ENCODE results near the gene CPA2. TPM values are rescaled to one million over a fixed set of nuclear protein-coding genes. Genes with fewer than 3 reads are reported as not detected.

The CPA2 gene
- polyA plus RNA-seq, 1 of the 3 experiments (the other 2 are of a cell fraction), result 0.03 TPM

DNA sequence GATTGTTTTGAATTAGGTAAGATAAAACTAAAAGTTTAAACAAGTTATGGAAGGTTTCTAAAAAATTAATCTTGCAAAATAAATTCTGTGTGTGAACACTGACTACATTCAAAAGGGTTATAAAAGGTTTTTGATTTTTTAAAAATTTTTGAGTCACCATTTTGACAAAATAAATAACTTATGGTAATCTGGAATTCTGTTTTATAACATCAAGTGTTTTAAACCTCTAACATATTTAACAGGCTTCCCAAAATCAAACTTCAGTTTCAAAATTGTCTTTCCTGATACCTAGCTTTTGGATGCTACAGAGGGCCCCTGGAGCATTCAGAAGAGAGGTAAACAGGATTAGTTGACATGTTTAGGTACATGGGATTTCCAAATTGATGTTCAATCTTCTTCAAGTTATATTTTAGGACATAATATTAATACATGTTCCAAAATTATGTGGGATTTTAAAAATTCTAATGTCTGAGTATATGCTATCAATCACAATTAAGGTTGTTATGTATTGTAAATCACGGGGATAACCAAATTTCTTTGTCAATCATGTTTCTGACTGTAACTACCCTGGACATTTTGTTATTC, 8.1 kb upstream of the CPA2 start:
- no peaks in the 10 kb centered on the region for H4K20me1 ChIP-seq (ENCODE audit: insufficient read depth)
- CTCF ChIA-PET, result interaction anchor here (1.4 to 1.7 kb wide), 2 partner anchors 9 to 463 kb away, joined by 3 read pairs; no protein-coding TSS in a partner anchor
- WGBS (ENCODE audit: low lambda C conversion rate), result 2% methylated on average over 1 of the region's 1 CpG

DNA sequence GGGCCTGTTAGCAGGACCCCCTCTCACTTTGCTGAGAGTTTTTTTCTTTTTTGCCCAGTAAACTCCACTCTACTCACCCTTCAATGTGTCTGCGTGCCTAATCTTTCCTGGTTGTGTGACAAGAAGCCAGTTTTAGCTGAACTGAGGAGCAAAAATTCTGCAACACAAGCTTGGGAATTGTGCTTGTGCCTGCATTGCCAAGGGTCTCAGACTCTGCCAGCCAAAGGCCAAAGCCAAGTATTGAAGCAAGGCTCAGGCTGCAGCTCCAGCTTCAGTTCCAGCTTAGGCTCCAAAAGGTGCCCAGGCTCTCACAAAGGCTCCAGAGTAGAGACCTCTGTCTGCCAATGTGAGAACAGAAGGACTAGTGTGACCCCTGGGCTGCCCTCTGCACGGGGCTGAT, 4.2 kb upstream of the CPA2 start:
- Histone ChIP-seq H3K4me3 (ENCODE audit: low read depth in 2 of 2, low read length in 1 of 2) (no peak overlapping the region), H3K27ac (ENCODE audit: low read depth in 2 of 2, low read length in 1 of 2) (no peak overlapping the region), H2AFZ (ENCODE audit: low read depth) (no peak overlapping the region), H3K4me1 (ENCODE audit: control insufficient read depth in 1 of 2, insufficient read depth in 2 of 2, low read depth in 1 of 2, low read length in 1 of 2) (no peaks in the 10 kb centered on the region), H3K79me2 (ENCODE audit: insufficient read depth) (no peaks in the 10 kb centered on the region), H3K36me3 (replicated peaks in 1 of 2; ENCODE audit: control insufficient read depth in 1 of 2, insufficient read depth in 2 of 2, low read length in 1 of 2) (no peaks in the 10 kb centered on the region), H4K20me1 (ENCODE audit: insufficient read depth) (no peaks in the 10 kb centered on the region), H3K9me3 (peaks cover 20% of the 10 kb centered on the region), H3K4me2 (no peak overlapping the region), H3K9me2 (no peaks in the 10 kb centered on the region), H3K27me3 (ENCODE audit: insufficient read depth) (no peaks in the 10 kb centered on the region), H3F3A (replicated peaks; ENCODE audit: insufficient read depth) (no peaks in the 10 kb centered on the region), H3K9ac (no peak overlapping the region)
- WGBS (ENCODE audit: low lambda C conversion rate), result 56% methylated on average over 2 of the region's 2 CpGs
- DNase-seq, result no peak
- CTCF ChIA-PET, result interaction anchor here (0.9 to 1.3 kb wide), 3 partner anchors 11 to 46 kb away, joined by 3 to 4 read pairs (median 3); no protein-coding TSS in a partner anchor
- POLR2A ChIA-PET, result no interaction called here
- no peak for TF ChIP-seq TAF1 (IDR thresholded peaks at IDR 0.05; ENCODE audit: borderline replicate concordance, low read depth, low read length)
- TF ChIP-seq, protein P1, sequence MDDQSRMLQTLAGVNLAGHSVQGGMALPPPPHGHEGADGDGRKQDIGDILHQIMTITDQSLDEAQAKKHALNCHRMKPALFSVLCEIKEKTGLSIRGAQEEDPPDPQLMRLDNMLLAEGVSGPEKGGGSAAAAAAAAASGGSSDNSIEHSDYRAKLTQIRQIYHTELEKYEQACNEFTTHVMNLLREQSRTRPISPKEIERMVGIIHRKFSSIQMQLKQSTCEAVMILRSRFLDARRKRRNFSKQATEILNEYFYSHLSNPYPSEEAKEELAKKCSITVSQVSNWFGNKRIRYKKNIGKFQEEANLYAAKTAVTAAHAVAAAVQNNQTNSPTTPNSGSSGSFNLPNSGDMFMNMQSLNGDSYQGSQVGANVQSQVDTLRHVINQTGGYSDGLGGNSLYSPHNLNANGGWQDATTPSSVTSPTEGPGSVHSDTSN (IDR thresholded peaks at IDR 0.05), result no peak
- no peak for TF ChIP-seq FOSL2 (IDR thresholded peaks at IDR 0.05; ENCODE audit: borderline replicate concordance, low read depth)
- no peak for TF ChIP-seq NRF1 (IDR thresholded peaks at IDR 0.05; ENCODE audit: low read depth, low read length)
- TF ChIP-seq GATA2 (CRISPR knock-in tag; IDR thresholded peaks at IDR 0.05), result no peak
- TF ChIP-seq, protein P2, sequence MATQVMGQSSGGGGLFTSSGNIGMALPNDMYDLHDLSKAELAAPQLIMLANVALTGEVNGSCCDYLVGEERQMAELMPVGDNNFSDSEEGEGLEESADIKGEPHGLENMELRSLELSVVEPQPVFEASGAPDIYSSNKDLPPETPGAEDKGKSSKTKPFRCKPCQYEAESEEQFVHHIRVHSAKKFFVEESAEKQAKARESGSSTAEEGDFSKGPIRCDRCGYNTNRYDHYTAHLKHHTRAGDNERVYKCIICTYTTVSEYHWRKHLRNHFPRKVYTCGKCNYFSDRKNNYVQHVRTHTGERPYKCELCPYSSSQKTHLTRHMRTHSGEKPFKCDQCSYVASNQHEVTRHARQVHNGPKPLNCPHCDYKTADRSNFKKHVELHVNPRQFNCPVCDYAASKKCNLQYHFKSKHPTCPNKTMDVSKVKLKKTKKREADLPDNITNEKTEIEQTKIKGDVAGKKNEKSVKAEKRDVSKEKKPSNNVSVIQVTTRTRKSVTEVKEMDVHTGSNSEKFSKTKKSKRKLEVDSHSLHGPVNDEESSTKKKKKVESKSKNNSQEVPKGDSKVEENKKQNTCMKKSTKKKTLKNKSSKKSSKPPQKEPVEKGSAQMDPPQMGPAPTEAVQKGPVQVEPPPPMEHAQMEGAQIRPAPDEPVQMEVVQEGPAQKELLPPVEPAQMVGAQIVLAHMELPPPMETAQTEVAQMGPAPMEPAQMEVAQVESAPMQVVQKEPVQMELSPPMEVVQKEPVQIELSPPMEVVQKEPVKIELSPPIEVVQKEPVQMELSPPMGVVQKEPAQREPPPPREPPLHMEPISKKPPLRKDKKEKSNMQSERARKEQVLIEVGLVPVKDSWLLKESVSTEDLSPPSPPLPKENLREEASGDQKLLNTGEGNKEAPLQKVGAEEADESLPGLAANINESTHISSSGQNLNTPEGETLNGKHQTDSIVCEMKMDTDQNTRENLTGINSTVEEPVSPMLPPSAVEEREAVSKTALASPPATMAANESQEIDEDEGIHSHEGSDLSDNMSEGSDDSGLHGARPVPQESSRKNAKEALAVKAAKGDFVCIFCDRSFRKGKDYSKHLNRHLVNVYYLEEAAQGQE (IDR thresholded peaks at IDR 0.05; ENCODE audit: low read depth, low read length), result no peak
- TF ChIP-seq ELF1 (IDR thresholded peaks at IDR 0.05), result no peak
- TF ChIP-seq RFX5 (IDR thresholded peaks at IDR 0.05; ENCODE audit: low read length), result no peak
- TF ChIP-seq, protein P3, sequence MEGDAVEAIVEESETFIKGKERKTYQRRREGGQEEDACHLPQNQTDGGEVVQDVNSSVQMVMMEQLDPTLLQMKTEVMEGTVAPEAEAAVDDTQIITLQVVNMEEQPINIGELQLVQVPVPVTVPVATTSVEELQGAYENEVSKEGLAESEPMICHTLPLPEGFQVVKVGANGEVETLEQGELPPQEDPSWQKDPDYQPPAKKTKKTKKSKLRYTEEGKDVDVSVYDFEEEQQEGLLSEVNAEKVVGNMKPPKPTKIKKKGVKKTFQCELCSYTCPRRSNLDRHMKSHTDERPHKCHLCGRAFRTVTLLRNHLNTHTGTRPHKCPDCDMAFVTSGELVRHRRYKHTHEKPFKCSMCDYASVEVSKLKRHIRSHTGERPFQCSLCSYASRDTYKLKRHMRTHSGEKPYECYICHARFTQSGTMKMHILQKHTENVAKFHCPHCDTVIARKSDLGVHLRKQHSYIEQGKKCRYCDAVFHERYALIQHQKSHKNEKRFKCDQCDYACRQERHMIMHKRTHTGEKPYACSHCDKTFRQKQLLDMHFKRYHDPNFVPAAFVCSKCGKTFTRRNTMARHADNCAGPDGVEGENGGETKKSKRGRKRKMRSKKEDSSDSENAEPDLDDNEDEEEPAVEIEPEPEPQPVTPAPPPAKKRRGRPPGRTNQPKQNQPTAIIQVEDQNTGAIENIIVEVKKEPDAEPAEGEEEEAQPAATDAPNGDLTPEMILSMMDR (IDR thresholded peaks at IDR 0.05), result no peak
- no peak for TF ChIP-seq MXI1 (IDR thresholded peaks at IDR 0.05; ENCODE audit: low read depth, low read length)
- TF ChIP-seq FOXJ3 (CRISPR knock-in tag; IDR thresholded peaks at IDR 0.05), result no peak
- TF ChIP-seq, protein P4, sequence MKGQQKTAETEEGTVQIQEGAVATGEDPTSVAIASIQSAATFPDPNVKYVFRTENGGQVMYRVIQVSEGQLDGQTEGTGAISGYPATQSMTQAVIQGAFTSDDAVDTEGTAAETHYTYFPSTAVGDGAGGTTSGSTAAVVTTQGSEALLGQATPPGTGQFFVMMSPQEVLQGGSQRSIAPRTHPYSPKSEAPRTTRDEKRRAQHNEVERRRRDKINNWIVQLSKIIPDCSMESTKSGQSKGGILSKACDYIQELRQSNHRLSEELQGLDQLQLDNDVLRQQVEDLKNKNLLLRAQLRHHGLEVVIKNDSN (IDR thresholded peaks at IDR 0.05; ENCODE audit: borderline replicate concordance, low read depth), result no peak
- no peak for TF ChIP-seq FOXM1 (IDR thresholded peaks at IDR 0.05; ENCODE audit: low read depth)
- TF ChIP-seq, protein P5, sequence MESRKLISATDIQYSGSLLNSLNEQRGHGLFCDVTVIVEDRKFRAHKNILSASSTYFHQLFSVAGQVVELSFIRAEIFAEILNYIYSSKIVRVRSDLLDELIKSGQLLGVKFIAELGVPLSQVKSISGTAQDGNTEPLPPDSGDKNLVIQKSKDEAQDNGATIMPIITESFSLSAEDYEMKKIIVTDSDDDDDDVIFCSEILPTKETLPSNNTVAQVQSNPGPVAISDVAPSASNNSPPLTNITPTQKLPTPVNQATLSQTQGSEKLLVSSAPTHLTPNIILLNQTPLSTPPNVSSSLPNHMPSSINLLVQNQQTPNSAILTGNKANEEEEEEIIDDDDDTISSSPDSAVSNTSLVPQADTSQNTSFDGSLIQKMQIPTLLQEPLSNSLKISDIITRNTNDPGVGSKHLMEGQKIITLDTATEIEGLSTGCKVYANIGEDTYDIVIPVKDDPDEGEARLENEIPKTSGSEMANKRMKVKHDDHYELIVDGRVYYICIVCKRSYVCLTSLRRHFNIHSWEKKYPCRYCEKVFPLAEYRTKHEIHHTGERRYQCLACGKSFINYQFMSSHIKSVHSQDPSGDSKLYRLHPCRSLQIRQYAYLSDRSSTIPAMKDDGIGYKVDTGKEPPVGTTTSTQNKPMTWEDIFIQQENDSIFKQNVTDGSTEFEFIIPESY (IDR thresholded peaks at IDR 0.05; ENCODE audit: borderline replicate concordance, low read depth), result no peak
- TF ChIP-seq POLR2AphosphoS5 (IDR thresholded peaks at IDR 0.05; ENCODE audit: low read depth, low read length), result no peak
- TF ChIP-seq GABPA (IDR thresholded peaks at IDR 0.05; ENCODE audit: low read depth), result no peak
- no peak for TF ChIP-seq JUND (IDR thresholded peaks at IDR 0.05)
- no peak for TF ChIP-seq SMC3 (IDR thresholded peaks at IDR 0.05; ENCODE audit: low read depth, low read length)

More for the DNA sequence above, 8.1 kb upstream of the CPA2 start:
- H3K4me3 ChIP-seq (ENCODE audit: low read depth in 2 of 2, low read length in 1 of 2), result no peak overlapping the region
- POLR2A ChIA-PET, result no interaction called here
- H3K27ac ChIP-seq (ENCODE audit: low read depth in 2 of 2, low read length in 1 of 2), result no peak overlapping the region
- TF ChIP-seq RFX5 (IDR thresholded peaks at IDR 0.05; ENCODE audit: low read length), result no peak
- no peak for TF ChIP-seq NRF1 (IDR thresholded peaks at IDR 0.05; ENCODE audit: low read depth, low read length)
- H3K27me3 ChIP-seq (ENCODE audit: insufficient read depth), result no peaks in the 10 kb centered on the region
- H3K79me2 ChIP-seq (ENCODE audit: insufficient read depth), result no peaks in the 10 kb centered on the region
- H3K9me3 ChIP-seq, result peaks cover 29% of the 10 kb centered on the region
- H3F3A ChIP-seq (replicated peaks; ENCODE audit: insufficient read depth), result no peaks in the 10 kb centered on the region
- H3K4me1 ChIP-seq (ENCODE audit: control insufficient read depth in 1 of 2, insufficient read depth in 2 of 2, low read depth in 1 of 2, low read length in 1 of 2), result no peaks in the 10 kb centered on the region
- no peaks in the 10 kb centered on the region for H3K36me3 ChIP-seq (replicated peaks in 1 of 2; ENCODE audit: control insufficient read depth in 1 of 2, insufficient read depth in 2 of 2, low read length in 1 of 2)
- DNase-seq, result no peak
- H3K9me2 ChIP-seq, result no peaks in the 10 kb centered on the region
- H3K4me2 ChIP-seq, result no peak overlapping the region
- no peak overlapping the region for H2AFZ ChIP-seq (ENCODE audit: low read depth)
- no peak overlapping the region for H3K9ac ChIP-seq
